Measurements from ENCODE around the gene DENND1C.

The DENND1C gene

GRCh38 chr19:6480848-6481415, 655 bp downstream of the DENND1C start:
- no peak for FAIRE-seq
- DNase-seq (ENCODE audit: insufficient read length, low spot score): no peak

GRCh38 chr19:6479836-6480398, 1.7 kb downstream of the DENND1C start:
- no peak for DNase-seq (ENCODE audit: insufficient read length, low spot score)
- FAIRE-seq: no peak

GRCh38 chr19:6478815-6479214, 2.8 kb downstream of the DENND1C start:
- DNase-seq (ENCODE audit: insufficient read length, low spot score) (no peak), FAIRE-seq (no peak)

GRCh38 chr19:6476896-6477431, 4.6 kb downstream of the DENND1C start:
- FAIRE-seq (no peak), DNase-seq (ENCODE audit: insufficient read length, low spot score) (no peak)

GRCh38 chr19:6476155-6476895, 5.3 kb downstream of the DENND1C start:
- no peak for DNase-seq (ENCODE audit: insufficient read length, low spot score)

GRCh38 chr19:6475321-6476108, 6.1 kb downstream of the DENND1C start:
- DNase-seq (ENCODE audit: insufficient read length, low spot score): no peak
- no peak for FAIRE-seq

More at GRCh38 chr19:6476155-6476895, 5.3 kb downstream of the DENND1C start:
- peak; percentile 60 for FAIRE-seq

GRCh38 chr19:6473647-6474046, 7.9 kb downstream of the DENND1C start:
- FAIRE-seq: no peak
- DNase-seq (ENCODE audit: insufficient read length, low spot score): no peak

GRCh38 chr19:6472713-6473112, 8.9 kb downstream of the DENND1C start:
- no peak for DNase-seq (ENCODE audit: insufficient read length, low spot score)
- FAIRE-seq: no peak

- no peak for DNase-seq (ENCODE audit: insufficient read length, low spot score)
- no peak for FAIRE-seq
Observed at GRCh38 chr19:6471076-6471475, 10.5 kb downstream of the DENND1C start.

- DNase-seq (ENCODE audit: insufficient read length, low spot score) (no peak), FAIRE-seq (no peak)
Observed at GRCh38 chr19:6470173-6470572, 11.4 kb downstream of the DENND1C start.

GRCh38 chr19:6467384-6467783, 14.2 kb downstream of the DENND1C start:
- no peak for FAIRE-seq
- no peak for DNase-seq (ENCODE audit: insufficient read length, low spot score)

- FAIRE-seq (no peak), DNase-seq (ENCODE audit: insufficient read length, low spot score) (no peak)
Observed at GRCh38 chr19:6466526-6467248, 14.9 kb downstream of the DENND1C start.

- no peak for DNase-seq (ENCODE audit: insufficient read length, low spot score)
- no peak for FAIRE-seq
Observed at GRCh38 chr19:6465663-6466062, 15.9 kb downstream of the DENND1C start.

- no peak for DNase-seq (ENCODE audit: insufficient read length, low spot score)
- no peak for FAIRE-seq
Observed at GRCh38 chr19:6465006-6465405, 16.6 kb downstream of the DENND1C start.

- no peak for FAIRE-seq
- no peak for DNase-seq (ENCODE audit: insufficient read length, low spot score)
Observed at GRCh38 chr19:6464070-6464873, 17.3 kb downstream of the DENND1C start, which contains the start of gene CRB3. TSS of gene CRB3 (plus strand) at chr19:6464271. CDS start at chr19:6464702, 431 bp downstream.

GRCh38 chr19:6460099-6460884, 21.3 kb downstream of the DENND1C start:
- FAIRE-seq (peak; percentile 98), DNase-seq (ENCODE audit: insufficient read length, low spot score) (peak; percentile 94)

- no peak for FAIRE-seq
Observed at GRCh38 chr19:6459262-6460098, 22.1 kb downstream of the DENND1C start, which contains the start of gene SLC25A23. TSS of gene SLC25A23 (minus strand) at chr19:6459792. CDS start at chr19:6459628, 164 bp downstream.

More at GRCh38 chr19:6459262-6460098, 22.1 kb downstream of the DENND1C start, which contains the start of gene SLC25A23:
- peak; percentile 87 for DNase-seq (ENCODE audit: insufficient read length, low spot score)

Data from GM19239 (cell line).